NCI-H1092 treated with DMSO at 0.1 percent for 48 hours (cell line): Measurements from ENCODE around the gene U2SURP.

Experiments used
- DNase-seq: peaks from one replicate; lab custom pipeline; 2025; lab: John Stamatoyannopoulos, UW

Gene U2SURP

GRCh38 chr3:143101792-143102381 lies 100.5 kb downstream of the U2SURP start:
- no peak for DNase-seq

GRCh38 chr3:143103652-143104051 lies 102.3 kb downstream of the U2SURP start:
- DNase-seq: no peak

GRCh38 chr3:143105170-143105569 lies 103.8 kb downstream of the U2SURP start:
- DNase-seq: no peak

GRCh38 chr3:143109861-143110260 lies 108.5 kb downstream of the U2SURP start:
- DNase-seq: no peak
